Measurements from ENCODE around the gene NFATC2IP.

DNA sequence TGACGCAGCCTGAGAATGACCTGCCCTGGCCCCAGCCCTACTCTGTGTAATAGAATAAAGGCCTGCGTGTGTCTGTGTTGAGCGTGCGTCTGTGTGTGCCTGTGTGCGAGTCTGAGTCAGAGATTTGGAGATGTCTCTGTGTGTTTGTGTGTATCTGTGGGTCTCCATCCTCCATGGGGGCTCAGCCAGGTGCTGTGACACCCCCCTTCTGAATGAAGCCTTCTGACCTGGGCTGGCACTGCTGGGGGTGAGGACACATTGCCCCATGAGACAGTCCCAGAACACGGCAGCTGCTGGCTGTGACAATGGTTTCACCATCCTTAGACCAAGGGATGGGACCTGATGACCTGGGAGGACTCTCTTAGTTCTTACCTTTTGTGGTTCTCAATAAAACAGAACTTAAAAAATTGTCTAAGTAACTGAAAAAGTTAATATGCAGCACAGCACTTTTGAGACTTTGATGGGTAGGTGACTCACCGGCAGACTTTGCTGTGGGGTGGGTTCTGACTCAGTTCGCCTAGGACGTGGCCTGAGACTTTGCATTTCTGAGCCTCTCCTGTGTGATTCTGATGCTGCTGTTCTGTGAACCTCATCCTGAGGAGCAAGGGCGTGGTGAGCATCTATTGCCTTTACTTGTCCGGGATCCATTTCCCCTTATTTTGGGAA is 39.8 kb downstream of the NFATC2IP start:
- TF ChIP-seq, protein P1, sequence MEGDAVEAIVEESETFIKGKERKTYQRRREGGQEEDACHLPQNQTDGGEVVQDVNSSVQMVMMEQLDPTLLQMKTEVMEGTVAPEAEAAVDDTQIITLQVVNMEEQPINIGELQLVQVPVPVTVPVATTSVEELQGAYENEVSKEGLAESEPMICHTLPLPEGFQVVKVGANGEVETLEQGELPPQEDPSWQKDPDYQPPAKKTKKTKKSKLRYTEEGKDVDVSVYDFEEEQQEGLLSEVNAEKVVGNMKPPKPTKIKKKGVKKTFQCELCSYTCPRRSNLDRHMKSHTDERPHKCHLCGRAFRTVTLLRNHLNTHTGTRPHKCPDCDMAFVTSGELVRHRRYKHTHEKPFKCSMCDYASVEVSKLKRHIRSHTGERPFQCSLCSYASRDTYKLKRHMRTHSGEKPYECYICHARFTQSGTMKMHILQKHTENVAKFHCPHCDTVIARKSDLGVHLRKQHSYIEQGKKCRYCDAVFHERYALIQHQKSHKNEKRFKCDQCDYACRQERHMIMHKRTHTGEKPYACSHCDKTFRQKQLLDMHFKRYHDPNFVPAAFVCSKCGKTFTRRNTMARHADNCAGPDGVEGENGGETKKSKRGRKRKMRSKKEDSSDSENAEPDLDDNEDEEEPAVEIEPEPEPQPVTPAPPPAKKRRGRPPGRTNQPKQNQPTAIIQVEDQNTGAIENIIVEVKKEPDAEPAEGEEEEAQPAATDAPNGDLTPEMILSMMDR (CRISPR knock-in tag; IDR thresholded peaks at IDR 0.05) = no peak
- TF ChIP-seq ZSCAN31 (CRISPR knock-in tag; IDR thresholded peaks at IDR 0.05; ENCODE audit: low read depth) = no peak
- no peak for TF ChIP-seq NCOA1 (CRISPR knock-in tag; IDR thresholded peaks at IDR 0.05)
- no peak for TF ChIP-seq POLR2AphosphoS5 (IDR thresholded peaks at IDR 0.05; ENCODE audit: low read depth, low read length)
- no peak for TF ChIP-seq SIN3A (IDR thresholded peaks at IDR 0.05; ENCODE audit: borderline replicate concordance, low read depth, low read length)
- TF ChIP-seq, protein P2, sequence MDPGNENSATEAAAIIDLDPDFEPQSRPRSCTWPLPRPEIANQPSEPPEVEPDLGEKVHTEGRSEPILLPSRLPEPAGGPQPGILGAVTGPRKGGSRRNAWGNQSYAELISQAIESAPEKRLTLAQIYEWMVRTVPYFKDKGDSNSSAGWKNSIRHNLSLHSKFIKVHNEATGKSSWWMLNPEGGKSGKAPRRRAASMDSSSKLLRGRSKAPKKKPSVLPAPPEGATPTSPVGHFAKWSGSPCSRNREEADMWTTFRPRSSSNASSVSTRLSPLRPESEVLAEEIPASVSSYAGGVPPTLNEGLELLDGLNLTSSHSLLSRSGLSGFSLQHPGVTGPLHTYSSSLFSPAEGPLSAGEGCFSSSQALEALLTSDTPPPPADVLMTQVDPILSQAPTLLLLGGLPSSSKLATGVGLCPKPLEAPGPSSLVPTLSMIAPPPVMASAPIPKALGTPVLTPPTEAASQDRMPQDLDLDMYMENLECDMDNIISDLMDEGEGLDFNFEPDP (CRISPR knock-in tag; conservative IDR thresholded peaks at IDR 0.05) = no peak
- TF ChIP-seq POLR2A (IDR thresholded peaks at IDR 0.05; ENCODE audit: insufficient read depth in 1 of 2, low read depth in 2 of 2, low read length in 2 of 2) = no peak
- TF ChIP-seq ARHGAP35 (CRISPR knock-in tag; IDR thresholded peaks at IDR 0.05; ENCODE audit: borderline replicate concordance) = no peak
- TF ChIP-seq ZNF382 (CRISPR knock-in tag; IDR thresholded peaks at IDR 0.05; ENCODE audit: borderline replicate concordance) = no peak
- TF ChIP-seq, protein P3, sequence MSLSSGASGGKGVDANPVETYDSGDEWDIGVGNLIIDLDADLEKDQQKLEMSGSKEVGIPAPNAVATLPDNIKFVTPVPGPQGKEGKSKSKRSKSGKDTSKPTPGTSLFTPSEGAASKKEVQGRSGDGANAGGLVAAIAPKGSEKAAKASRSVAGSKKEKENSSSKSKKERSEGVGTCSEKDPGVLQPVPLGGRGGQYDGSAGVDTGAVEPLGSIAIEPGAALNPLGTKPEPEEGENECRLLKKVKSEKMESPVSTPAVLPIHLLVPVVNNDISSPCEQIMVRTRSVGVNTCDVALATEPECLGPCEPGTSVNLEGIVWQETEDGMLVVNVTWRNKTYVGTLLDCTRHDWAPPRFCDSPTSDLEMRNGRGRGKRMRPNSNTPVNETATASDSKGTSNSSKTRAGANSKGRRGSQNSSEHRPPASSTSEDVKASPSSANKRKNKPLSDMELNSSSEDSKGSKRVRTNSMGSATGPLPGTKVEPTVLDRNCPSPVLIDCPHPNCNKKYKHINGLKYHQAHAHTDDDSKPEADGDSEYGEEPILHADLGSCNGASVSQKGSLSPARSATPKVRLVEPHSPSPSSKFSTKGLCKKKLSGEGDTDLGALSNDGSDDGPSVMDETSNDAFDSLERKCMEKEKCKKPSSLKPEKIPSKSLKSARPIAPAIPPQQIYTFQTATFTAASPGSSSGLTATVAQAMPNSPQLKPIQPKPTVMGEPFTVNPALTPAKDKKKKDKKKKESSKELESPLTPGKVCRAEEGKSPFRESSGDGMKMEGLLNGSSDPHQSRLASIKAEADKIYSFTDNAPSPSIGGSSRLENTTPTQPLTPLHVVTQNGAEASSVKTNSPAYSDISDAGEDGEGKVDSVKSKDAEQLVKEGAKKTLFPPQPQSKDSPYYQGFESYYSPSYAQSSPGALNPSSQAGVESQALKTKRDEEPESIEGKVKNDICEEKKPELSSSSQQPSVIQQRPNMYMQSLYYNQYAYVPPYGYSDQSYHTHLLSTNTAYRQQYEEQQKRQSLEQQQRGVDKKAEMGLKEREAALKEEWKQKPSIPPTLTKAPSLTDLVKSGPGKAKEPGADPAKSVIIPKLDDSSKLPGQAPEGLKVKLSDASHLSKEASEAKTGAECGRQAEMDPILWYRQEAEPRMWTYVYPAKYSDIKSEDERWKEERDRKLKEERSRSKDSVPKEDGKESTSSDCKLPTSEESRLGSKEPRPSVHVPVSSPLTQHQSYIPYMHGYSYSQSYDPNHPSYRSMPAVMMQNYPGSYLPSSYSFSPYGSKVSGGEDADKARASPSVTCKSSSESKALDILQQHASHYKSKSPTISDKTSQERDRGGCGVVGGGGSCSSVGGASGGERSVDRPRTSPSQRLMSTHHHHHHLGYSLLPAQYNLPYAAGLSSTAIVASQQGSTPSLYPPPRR (CRISPR knock-in tag; IDR thresholded peaks at IDR 0.05; ENCODE audit: borderline replicate concordance) = no peak
- TF ChIP-seq, protein P4, sequence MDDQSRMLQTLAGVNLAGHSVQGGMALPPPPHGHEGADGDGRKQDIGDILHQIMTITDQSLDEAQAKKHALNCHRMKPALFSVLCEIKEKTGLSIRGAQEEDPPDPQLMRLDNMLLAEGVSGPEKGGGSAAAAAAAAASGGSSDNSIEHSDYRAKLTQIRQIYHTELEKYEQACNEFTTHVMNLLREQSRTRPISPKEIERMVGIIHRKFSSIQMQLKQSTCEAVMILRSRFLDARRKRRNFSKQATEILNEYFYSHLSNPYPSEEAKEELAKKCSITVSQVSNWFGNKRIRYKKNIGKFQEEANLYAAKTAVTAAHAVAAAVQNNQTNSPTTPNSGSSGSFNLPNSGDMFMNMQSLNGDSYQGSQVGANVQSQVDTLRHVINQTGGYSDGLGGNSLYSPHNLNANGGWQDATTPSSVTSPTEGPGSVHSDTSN (CRISPR knock-in tag; IDR thresholded peaks at IDR 0.05; ENCODE audit: borderline replicate concordance) = no peak
- TF ChIP-seq SRSF9 (IDR thresholded peaks at IDR 0.05; ENCODE audit: borderline replicate concordance, insufficient read depth, low read depth, low read length, poor library complexity, severe bottlenecking) = no peak

Data from HepG2 (cell line).